ENCODE measurements around the gene CCDC92B. TPM values are rescaled to one million over a fixed set of nuclear protein-coding genes. Genes with fewer than 3 reads are reported as not detected.

The CCDC92B gene
- total RNA-seq, 1 experiment from 2014 or later: 0.66 TPM

- no peak for TF ChIP-seq CTCF (IDR thresholded peaks at IDR 0.05; ENCODE audit: insufficient read depth in 1 of 2, low read depth in 1 of 2, low read length in 1 of 2, severe bottlenecking in 1 of 2, unreplicated experiment in 1 of 2)
- Histone ChIP-seq H3K4me1 (no peaks in the 10 kb centered on the region), H3K36me3 (ENCODE audit: control insufficient read depth, insufficient read depth, low read length) (no peaks in the 10 kb centered on the region), H3K9me3 (no peaks in the 10 kb centered on the region), H3K4me3 (ENCODE audit: low read depth, low read length) (no peak overlapping the region), H3K27me3 (replicated peaks; ENCODE audit: control insufficient read depth, insufficient read depth, low read length) (no peaks in the 10 kb centered on the region)
- Mint-ChIP-seq H3K27ac (ENCODE audit: unreplicated experiment) (no peak overlapping the region), H3K9me3 (ENCODE audit: unreplicated experiment) (no peaks in the 10 kb centered on the region), H3K4me3 (ENCODE audit: unreplicated experiment) (no peak overlapping the region), H3K27me3 (ENCODE audit: insufficient read depth, unreplicated experiment) (peaks cover 6% of the 10 kb centered on the region), H3K4me1 (ENCODE audit: low read depth, unreplicated experiment) (no peaks in the 10 kb centered on the region), H3K36me3 (ENCODE audit: insufficient read depth, unreplicated experiment) (peaks cover 5% of the 10 kb centered on the region)
- DNase-seq: no peak
- BruUV-seq (replicated peaks): no TSS peak
- ChIA-PET POLR2A (no interaction called here), CTCF (no interaction called here)
- intact Hi-C loops (cut with micrococcal nuclease; ENCODE audit: unreplicated experiment): no loop called here
Observed at GRCh38 chr17:2736956-2737355, 12.5 kb downstream of the CCDC92B start.

- TF ChIP-seq CTCF (IDR thresholded peaks at IDR 0.05; ENCODE audit: insufficient read depth in 1 of 2, low read depth in 1 of 2, low read length in 1 of 2, severe bottlenecking in 1 of 2, unreplicated experiment in 1 of 2): no peak
- Mint-ChIP-seq H3K4me3 (ENCODE audit: unreplicated experiment) (no peak overlapping the region), H3K27ac (ENCODE audit: unreplicated experiment) (no peak overlapping the region), H3K36me3 (ENCODE audit: insufficient read depth, unreplicated experiment) (peaks cover 5% of the 10 kb centered on the region), H3K9me3 (ENCODE audit: unreplicated experiment) (no peaks in the 10 kb centered on the region), H3K27me3 (ENCODE audit: insufficient read depth, unreplicated experiment) (peaks cover 5% of the 10 kb centered on the region), H3K4me1 (ENCODE audit: low read depth, unreplicated experiment) (no peaks in the 10 kb centered on the region)
- BruUV-seq (replicated peaks): no TSS peak
- no peak overlapping the region for H3K4me3 ChIP-seq (ENCODE audit: low read depth, low read length)
- no peaks in the 10 kb centered on the region for H3K4me1 ChIP-seq
- no peaks in the 10 kb centered on the region for H3K36me3 ChIP-seq (ENCODE audit: control insufficient read depth, insufficient read depth, low read length)
- ChIA-PET CTCF (no interaction called here), POLR2A (no interaction called here)
- DNase-seq: peak in 1 of 2 experiments; percentile 38
- intact Hi-C loops (cut with micrococcal nuclease; ENCODE audit: unreplicated experiment): no loop called here
- no peaks in the 10 kb centered on the region for H3K9me3 ChIP-seq
- H3K27me3 ChIP-seq (replicated peaks; ENCODE audit: control insufficient read depth, insufficient read depth, low read length): no peaks in the 10 kb centered on the region
Observed at GRCh38 chr17:2735896-2736295, 13.6 kb downstream of the CCDC92B start.

GRCh38 chr17:2734939-2735338 lies 14.5 kb downstream of the CCDC92B start:
- no peak for TF ChIP-seq CTCF (IDR thresholded peaks at IDR 0.05; ENCODE audit: insufficient read depth in 1 of 2, low read depth in 1 of 2, low read length in 1 of 2, severe bottlenecking in 1 of 2, unreplicated experiment in 1 of 2)
- ChIA-PET CTCF (no interaction called here), POLR2A (interaction anchor here (1.4 kb wide), 1 partner anchor 11 kb away, joined by 3 read pairs; no protein-coding TSS in a partner anchor)
- BruUV-seq (replicated peaks): no TSS peak
- Mint-ChIP-seq H3K27ac (ENCODE audit: unreplicated experiment) (no peak overlapping the region), H3K4me3 (ENCODE audit: unreplicated experiment) (no peak overlapping the region), H3K9me3 (ENCODE audit: unreplicated experiment) (no peaks in the 10 kb centered on the region), H3K36me3 (ENCODE audit: insufficient read depth, unreplicated experiment) (peaks cover 5% of the 10 kb centered on the region), H3K4me1 (ENCODE audit: low read depth, unreplicated experiment) (no peaks in the 10 kb centered on the region), H3K27me3 (ENCODE audit: insufficient read depth, unreplicated experiment) (peaks cover 4% of the 10 kb centered on the region)
- no peaks in the 10 kb centered on the region for H3K27me3 ChIP-seq (replicated peaks; ENCODE audit: control insufficient read depth, insufficient read depth, low read length)
- DNase-seq: no peak
- H3K9me3 ChIP-seq: no peaks in the 10 kb centered on the region
- no peaks in the 10 kb centered on the region for H3K36me3 ChIP-seq (ENCODE audit: control insufficient read depth, insufficient read depth, low read length)
- intact Hi-C loops (cut with micrococcal nuclease; ENCODE audit: unreplicated experiment): no loop called here
- H3K4me3 ChIP-seq (ENCODE audit: low read depth, low read length): no peak overlapping the region
- no peaks in the 10 kb centered on the region for H3K4me1 ChIP-seq

Measured in Caco-2 (cell line).